IPS DF 4.7 (cell line): ENCODE measurements around the gene RETREG3.
"Not testable (repeated sequence)": the region's sequence is repeated elsewhere in the genome, so short reads cannot be mapped to it uniquely, and the experiment has no call there.

ENCODE experiments used
- DNase-seq: peaks from one replicate; pipeline ENCODE4 v3.0.0-alpha.2; 2013; ENCODE audit warnings: low spot score; ENCODE audit errors: extremely low read depth

The RETREG3 gene

GRCh38 chr17:42553161-42553818 is 55.9 kb downstream of the RETREG3 start:
- no peak for DNase-seq

DNA sequence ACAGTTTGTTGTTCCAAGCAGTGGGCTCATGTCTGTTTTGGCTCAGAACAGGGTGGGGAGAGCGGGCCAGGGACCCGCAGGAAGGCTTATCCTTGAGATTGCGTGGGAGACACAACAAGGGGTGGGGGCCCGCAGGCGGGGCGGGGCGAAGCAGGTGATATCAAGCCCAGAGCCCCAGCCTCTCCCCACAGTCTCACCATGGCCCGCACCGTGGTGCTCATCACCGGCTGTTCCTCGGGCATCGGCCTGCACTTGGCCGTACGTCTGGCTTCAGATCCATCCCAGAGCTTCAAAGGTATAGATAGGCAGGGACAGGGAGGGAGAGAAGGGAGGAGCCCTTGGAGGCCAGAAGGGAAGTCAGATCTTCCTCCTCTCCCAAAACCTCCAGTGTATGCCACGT is 56.4 kb downstream of the RETREG3 start, which contains the start of gene HSD17B1:
TSS of gene HSD17B1 (plus strand) at position 188 of the 400 bp plus-strand sequence. CDS start at position 199, 11 bp downstream.
- not testable (repeated sequence) for DNase-seq

DNA sequence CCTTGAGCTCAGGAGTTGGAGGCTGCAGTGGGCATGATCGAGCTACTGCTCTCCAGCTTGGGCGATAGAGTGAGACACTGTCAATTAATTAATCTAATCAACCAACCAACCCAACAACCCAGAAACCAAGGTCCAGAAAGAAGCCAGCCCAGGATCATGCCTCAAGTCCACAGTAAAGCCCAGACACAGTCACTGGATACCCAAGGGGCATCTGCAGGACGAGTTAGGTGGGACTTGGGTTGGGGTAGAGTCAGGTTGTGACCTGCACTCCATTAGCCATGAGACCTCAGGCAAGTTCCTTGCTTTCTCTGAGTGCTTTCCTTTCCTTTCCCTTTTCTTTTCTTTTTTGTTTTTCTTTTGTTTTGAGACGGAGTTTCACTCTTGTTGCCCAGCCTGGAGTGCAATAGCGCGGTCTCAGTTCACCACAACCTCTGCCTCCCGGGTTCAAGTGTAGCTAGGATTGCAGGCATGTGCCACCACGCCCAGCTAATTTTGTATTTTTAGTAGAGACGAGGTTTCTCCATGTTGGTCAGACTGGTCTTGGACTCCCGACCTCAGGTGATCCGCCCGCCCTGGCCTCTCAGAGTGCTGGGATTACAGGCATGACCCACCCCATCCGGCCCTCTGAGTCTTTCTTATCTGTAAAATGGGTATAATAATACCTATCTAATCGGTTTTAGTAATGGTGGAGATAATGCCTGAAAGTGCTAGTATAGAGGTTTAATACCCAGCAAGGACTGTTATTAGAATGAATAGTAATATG is 60.0 kb downstream of the RETREG3 start:
- no peak for DNase-seq

GRCh38 chr17:42548070-42548837 is 60.9 kb downstream of the RETREG3 start:
- no peak for DNase-seq

- no peak for DNase-seq
Observed at GRCh38 chr17:42547698-42548069, 61.5 kb downstream of the RETREG3 start.

GRCh38 chr17:42547001-42547461 is 62.1 kb downstream of the RETREG3 start:
- no peak for DNase-seq

DNA sequence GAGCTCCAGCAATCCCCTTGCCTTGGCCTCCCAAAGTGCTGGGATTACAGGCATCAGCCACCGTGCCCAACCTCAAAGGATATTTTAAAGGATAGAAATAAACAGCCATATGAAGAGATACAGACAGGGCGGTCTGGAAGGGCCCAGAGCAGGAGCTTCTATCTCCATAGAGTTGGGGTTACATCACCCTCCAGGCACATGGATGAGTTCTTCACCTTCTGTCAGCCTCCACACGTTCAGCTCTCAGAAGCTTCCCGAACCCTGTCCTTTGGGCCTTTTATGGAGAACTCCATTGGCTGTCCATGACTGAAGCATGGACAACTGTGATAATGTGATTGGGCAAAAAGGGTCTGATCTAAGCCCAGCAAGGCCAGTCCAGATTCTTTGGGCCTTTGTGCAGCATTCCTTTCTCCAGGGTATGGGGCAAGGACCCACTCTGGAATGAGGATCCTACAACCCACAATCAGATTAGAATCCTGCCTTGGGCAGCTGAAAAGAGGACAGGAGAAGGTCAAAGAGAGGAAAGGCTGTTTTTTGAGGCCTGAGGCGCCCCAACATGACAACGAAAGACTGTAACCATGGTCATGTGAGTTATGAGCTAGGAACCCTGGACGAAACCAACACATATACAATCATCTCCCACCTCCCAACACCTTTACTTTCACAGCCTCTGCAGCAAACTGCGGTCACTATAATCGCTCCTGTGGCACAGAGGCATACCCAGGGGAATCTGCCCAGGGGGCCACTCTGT is 63.2 kb downstream of the RETREG3 start:
- DNase-seq, result not testable (repeated sequence)

DNA sequence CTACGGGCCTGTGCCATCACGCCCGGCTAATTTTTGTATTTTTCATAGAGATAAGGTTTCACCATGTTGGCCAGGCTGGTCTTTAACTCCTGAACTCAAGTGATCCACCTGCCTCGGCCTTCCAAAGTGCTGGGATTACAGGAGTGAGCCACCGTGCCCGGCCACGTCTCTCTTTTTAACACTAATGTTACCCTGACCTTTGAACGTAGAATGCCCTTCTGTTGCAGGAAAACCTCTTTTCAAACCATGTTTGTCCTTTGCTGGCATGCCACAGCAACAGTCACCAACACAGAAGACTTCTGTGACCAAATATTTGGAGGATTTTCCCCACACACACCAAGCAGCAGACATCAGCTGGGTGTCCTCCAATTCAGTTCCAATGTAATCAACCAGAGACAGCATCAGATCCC is 64.3 kb downstream of the RETREG3 start:
- no peak for DNase-seq

DNA sequence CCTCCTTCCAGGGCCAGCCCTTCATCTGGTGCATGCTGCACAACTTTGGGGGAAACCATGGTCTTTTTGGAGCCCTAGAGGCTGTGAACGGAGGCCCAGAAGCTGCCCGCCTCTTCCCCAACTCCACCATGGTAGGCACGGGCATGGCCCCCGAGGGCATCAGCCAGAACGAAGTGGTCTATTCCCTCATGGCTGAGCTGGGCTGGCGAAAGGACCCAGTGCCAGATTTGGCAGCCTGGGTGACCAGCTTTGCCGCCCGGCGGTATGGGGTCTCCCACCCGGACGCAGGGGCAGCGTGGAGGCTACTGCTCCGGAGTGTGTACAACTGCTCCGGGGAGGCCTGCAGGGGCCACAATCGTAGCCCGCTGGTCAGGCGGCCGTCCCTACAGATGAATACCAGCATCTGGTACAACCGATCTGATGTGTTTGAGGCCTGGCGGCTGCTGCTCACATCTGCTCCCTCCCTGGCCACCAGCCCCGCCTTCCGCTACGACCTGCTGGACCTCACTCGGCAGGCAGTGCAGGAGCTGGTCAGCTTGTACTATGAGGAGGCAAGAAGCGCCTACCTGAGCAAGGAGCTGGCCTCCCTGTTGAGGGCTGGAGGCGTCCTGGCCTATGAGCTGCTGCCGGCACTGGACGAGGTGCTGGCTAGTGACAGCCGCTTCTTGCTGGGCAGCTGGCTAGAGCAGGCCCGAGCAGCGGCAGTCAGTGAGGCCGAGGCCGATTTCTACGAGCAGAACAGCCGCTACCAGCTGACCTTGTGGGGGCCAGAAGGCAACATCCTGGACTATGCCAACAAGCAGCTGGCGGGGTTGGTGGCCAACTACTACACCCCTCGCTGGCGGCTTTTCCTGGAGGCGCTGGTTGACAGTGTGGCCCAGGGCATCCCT is 65.7 kb downstream of the RETREG3 start:
- no peak for DNase-seq

- no peak for DNase-seq
Observed at GRCh38 chr17:42541041-42541833, 67.9 kb downstream of the RETREG3 start.

- DNase-seq, result not testable (repeated sequence)
Observed at GRCh38 chr17:42540558-42540957, 68.6 kb downstream of the RETREG3 start.

- DNase-seq, result no peak
Observed at GRCh38 chr17:42538482-42538881, 70.7 kb downstream of the RETREG3 start.

DNA sequence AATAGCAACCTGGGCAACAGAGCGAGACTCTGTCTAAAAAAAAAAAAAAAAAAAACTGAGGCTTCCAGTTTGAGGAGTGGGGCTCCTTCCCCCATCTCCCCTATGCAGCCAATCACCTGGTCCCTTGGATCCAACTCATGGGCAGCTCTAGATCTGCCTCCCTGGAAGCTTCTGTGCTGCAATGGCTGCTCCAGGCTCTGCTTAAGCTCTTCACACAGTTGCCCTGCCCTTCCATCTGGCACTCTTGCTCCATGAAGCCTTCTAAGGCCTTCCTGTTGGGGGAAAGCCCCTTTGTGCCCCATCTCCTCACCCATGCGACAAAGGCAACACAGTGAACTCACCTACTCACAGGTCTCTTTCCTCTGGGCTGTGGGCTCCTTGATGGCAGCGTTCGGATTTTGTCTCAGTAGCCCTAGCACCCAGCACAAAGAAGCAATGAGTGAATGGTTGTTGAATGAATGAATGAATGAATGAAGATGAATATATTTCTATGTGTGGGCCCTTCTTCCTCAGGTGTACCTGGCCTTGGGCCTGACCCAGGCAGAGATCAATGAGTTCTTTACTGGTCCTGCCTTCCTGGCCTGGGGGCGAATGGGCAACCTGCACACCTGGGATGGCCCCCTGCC is 71.2 kb downstream of the RETREG3 start:
- DNase-seq, result no peak

GRCh38 chr17:42537156-42537805 is 71.9 kb downstream of the RETREG3 start:
- DNase-seq, result no peak

DNA sequence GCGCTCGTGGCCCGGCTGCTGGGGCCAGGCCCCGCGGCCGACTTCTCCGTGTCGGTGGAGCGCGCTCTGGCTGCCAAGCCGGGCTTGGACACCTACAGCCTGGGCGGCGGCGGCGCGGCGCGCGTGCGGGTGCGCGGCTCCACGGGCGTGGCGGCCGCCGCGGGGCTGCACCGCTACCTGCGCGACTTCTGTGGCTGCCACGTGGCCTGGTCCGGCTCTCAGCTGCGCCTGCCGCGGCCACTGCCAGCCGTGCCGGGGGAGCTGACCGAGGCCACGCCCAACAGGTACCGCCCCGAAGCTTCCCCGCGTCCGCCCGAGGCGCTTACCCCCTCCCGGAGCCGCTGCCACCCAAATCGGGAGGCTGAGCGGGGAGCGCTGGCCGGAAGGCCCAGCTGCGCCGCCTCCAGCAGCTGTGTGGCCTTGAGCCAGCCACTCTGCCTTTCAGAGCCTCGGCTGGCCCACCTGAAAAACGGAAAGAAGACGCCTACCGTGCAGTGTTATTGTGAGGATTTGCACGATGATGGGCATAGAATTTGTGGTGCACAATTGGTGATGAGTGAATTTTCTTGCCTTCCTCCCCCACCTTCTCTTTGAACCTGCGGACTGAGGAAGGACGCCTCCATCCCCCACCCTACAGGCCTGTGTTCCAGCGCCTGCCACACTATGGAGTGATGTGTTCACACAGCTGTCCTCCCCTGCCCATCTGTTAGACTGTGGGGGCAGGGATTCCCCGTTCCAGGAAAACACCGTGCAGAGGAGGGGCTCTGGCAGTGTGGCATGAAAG is 72.6 kb downstream of the RETREG3 start:
- no peak for DNase-seq

DNA sequence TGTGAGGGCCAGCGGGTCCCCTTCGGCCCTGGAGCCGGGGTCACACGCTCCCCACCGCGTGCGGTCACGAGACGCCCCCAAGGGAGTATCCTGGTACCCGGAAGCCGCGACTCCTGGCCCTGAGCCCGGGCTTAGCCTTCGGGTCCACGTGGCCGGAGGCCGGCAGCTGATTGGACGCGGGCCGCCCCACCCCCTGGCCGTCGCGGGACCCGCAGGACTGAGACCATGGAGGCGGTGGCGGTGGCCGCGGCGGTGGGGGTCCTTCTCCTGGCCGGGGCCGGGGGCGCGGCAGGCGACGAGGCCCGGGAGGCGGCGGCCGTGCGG is 73.2 kb downstream of the RETREG3 start, which contains the start of gene NAGLU:
TSS of gene NAGLU (plus strand) at position 194 of the 324 bp plus-strand sequence. CDS start at position 226, 32 bp downstream.
- no peak for DNase-seq

DNA sequence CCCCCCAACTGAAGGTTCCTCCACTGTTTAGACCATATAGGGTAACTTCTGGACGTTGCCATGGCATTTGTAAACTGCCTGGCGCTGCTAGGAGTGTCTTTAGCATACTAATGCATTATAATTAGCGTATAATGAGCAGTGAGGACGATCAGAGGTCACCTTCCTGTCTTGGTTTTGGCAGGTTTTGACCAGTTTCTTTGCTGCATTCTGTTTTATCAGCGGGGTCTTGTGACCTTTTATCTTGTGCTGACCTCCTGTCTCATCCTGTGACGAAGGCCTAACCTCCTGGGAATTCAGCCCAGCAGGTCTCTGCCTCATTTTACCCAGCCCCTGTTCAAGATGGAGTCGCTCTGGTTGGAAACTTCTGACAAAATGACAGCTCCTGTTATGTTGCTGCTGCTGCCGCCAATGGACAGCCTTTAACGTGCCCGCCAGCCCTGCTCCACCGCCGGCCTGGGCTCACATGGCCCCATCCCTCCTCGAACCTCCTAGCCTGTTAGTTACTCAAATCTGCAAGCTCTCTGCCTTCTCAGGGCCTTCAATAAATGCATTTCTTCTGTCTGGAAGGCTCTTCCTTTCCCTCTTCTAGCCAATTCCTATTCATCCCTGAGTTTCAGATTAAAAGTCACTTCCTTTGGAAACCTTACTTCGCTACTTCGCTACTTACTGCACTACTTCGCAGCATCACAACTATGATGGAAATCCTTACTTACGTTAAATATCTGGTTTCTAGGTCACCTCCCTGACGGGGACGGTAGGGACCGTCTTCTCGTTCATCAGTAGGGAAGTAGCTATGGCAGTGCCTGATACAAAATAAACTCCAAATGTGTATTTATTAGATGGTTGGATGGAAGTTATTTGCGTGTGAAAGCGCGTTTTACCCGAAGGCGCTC is 73.8 kb downstream of the RETREG3 start:
- no peak for DNase-seq
